Measurements from ENCODE around the gene S100A8.

- TF ChIP-seq, protein P1, sequence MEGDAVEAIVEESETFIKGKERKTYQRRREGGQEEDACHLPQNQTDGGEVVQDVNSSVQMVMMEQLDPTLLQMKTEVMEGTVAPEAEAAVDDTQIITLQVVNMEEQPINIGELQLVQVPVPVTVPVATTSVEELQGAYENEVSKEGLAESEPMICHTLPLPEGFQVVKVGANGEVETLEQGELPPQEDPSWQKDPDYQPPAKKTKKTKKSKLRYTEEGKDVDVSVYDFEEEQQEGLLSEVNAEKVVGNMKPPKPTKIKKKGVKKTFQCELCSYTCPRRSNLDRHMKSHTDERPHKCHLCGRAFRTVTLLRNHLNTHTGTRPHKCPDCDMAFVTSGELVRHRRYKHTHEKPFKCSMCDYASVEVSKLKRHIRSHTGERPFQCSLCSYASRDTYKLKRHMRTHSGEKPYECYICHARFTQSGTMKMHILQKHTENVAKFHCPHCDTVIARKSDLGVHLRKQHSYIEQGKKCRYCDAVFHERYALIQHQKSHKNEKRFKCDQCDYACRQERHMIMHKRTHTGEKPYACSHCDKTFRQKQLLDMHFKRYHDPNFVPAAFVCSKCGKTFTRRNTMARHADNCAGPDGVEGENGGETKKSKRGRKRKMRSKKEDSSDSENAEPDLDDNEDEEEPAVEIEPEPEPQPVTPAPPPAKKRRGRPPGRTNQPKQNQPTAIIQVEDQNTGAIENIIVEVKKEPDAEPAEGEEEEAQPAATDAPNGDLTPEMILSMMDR (IDR thresholded peaks at IDR 0.05), result no peak
- TF ChIP-seq ZFX (IDR thresholded peaks at IDR 0.05; ENCODE audit: borderline replicate concordance), result no peak
Measured at GRCh38 chr1:153395136-153395685, 4.3 kb upstream of the S100A8 start.

Data from 22Rv1 (cell line).